Ovary (tissue), 3 donors: ENCODE results near the gene CTDP1.

Source experiments
- CTCF ChIP-seq, 3 donors: fragments of 450-650 bp in 2 of 3; fragments of 200-600 bp in 1 of 3; IDR thresholded peaks; one replicate each; pipeline versions ENCODE4 v1.5.1 to v1.8.0; 2016 to 2022; ENCODE audit warnings: antibody characterized with exemption in 3 of 3, mild to moderate bottlenecking in 1 of 3
- EP300 ChIP-seq: sonication (generic); formaldehyde crosslinking; IDR thresholded peaks from one replicate; pipeline ENCODE4 v1.6.1; 2017; ENCODE audit warnings: antibody characterized with exemption
- POLR2A ChIP-seq: fragments of 450-650 bp; IDR thresholded peaks from one replicate; pipeline ENCODE4 v1.6.1; 2017; ENCODE audit warnings: antibody characterized with exemption, mild to moderate bottlenecking, moderate library complexity
- donor health status: DM: no; HTN: no; CAD: no.

- TF ChIP-seq POLR2A (no peak), CTCF (IDR thresholded peaks at IDR 0.05) (no peak), EP300 (no peak)
Measured at GRCh38 chr18:79760348-79760747, 80.7 kb downstream of the CTDP1 start.
